ENCODE measurements around the gene RIPOR3. TPM values are rescaled to one million over a fixed set of nuclear protein-coding genes. Genes with fewer than 3 reads are reported as not detected.
A peak's percentile ranks its signal among the peaks of the same experiment; 100 is the strongest.

Gene RIPOR3
- total RNA-seq (2014; rRNA removed; shearing (Covaris generic)): 0.12 TPM in 1 of 2 replicates, not detected in the other
- not detected in 2 replicates for polyA plus RNA-seq (2014; cell fraction: nucleus; rRNA removed)

- DNase-seq (ENCODE audit: extremely low read depth, low read depth): no peak
Measured at GRCh38 chr20:50690650-50691572, at the start of gene RIPOR3. RIPOR3 (minus strand) TSS chr20:50691542; CDS start chr20:50691128, 414 bp downstream.

- DNase-seq (ENCODE audit: extremely low read depth, low read depth): no peak
Measured at GRCh38 chr20:50737352-50737751, 46.0 kb upstream of the RIPOR3 start.

- no peak for DNase-seq (ENCODE audit: extremely low read depth, low read depth)
Measured at GRCh38 chr20:50735813-50736212, 44.5 kb upstream of the RIPOR3 start.

GRCh38 chr20:50734730-50735679 lies 43.7 kb upstream of the RIPOR3 start:
- no peak for DNase-seq (ENCODE audit: extremely low read depth, low read depth)

GRCh38 chr20:50733644-50734349 lies 42.5 kb upstream of the RIPOR3 start:
- no peak for DNase-seq (ENCODE audit: extremely low read depth, low read depth)

GRCh38 chr20:50731930-50732690 lies 40.8 kb upstream of the RIPOR3 start:
- DNase-seq (ENCODE audit: extremely low read depth, low read depth): no peak

- DNase-seq (ENCODE audit: extremely low read depth, low read depth): peak; percentile 98
Measured at GRCh38 chr20:50731055-50731929, 40.0 kb upstream of the RIPOR3 start, which contains the start of gene PARD6B. PARD6B (plus strand) TSS chr20:50731580; CDS start chr20:50731787, 207 bp downstream.

- DNase-seq (ENCODE audit: extremely low read depth, low read depth): no peak
Measured at GRCh38 chr20:50730765-50731054, 39.4 kb upstream of the RIPOR3 start.

- no peak for DNase-seq (ENCODE audit: extremely low read depth, low read depth)
Measured at GRCh38 chr20:50729901-50730764, 38.8 kb upstream of the RIPOR3 start.

GRCh38 chr20:50728981-50729874 lies 37.9 kb upstream of the RIPOR3 start:
- DNase-seq (ENCODE audit: extremely low read depth, low read depth): no peak

- DNase-seq (ENCODE audit: extremely low read depth, low read depth): no peak
Measured at GRCh38 chr20:50728486-50728980, 37.2 kb upstream of the RIPOR3 start.

GRCh38 chr20:50727792-50728485 lies 36.6 kb upstream of the RIPOR3 start:
- no peak for DNase-seq (ENCODE audit: extremely low read depth, low read depth)

GRCh38 chr20:50726955-50727791 lies 35.8 kb upstream of the RIPOR3 start:
- no peak for DNase-seq (ENCODE audit: extremely low read depth, low read depth)

- no peak for DNase-seq (ENCODE audit: extremely low read depth, low read depth)
Measured at GRCh38 chr20:50725724-50726005, 34.3 kb upstream of the RIPOR3 start.

Measured in NCI-H460 (cell line).